Measurements from ENCODE around the gene GTSE1. TPM values are rescaled to one million over a fixed set of nuclear protein-coding genes. Genes with fewer than 3 reads are reported as not detected.

GTSE1 gene
- total RNA-seq, 2 donors from 2014 or later: 39.5 to 59.5 TPM

- DNase-seq: no peak
- Mint-ChIP-seq H3K9me3 (no peaks in the 10 kb centered on the region), H3K4me1 (no peaks in the 10 kb centered on the region), H3K4me3 (no peak overlapping the region), H3K27ac (no peak overlapping the region), H3K27me3 (ENCODE audit: insufficient read depth) (no peaks in the 10 kb centered on the region), H3K36me3 (ENCODE audit: low read depth) (peaks cover 64% of the 10 kb centered on the region)
- WGBS, 2 experiments (ENCODE audit: insufficient coverage in 1 of 2, insufficient read length in 1 of 2): 92 to 93% methylated on average over 12 to 21 of the region's 21 CpGs
- Histone ChIP-seq H3K27me3 (ENCODE audit: control insufficient read depth, insufficient read depth, low read length, poor library complexity, severe bottlenecking) (no peaks in the 10 kb centered on the region), H3K4me3 (ENCODE audit: low read length) (no peak overlapping the region), H3K9me3 (ENCODE audit: control insufficient read depth, low read length) (no peaks in the 10 kb centered on the region), H3K9ac (ENCODE audit: extremely low read depth, low read length, poor library complexity, severe bottlenecking) (no peak overlapping the region), H3K36me3 (ENCODE audit: control insufficient read depth, insufficient read depth, low read length) (peaks cover 76% of the 10 kb centered on the region), H3K27ac (ENCODE audit: low read depth, low read length) (no peak overlapping the region), H3K4me1 (ENCODE audit: control insufficient read depth, insufficient read depth, low read length) (no peaks in the 10 kb centered on the region)
- no peak for TF ChIP-seq CTCF (conservative IDR thresholded peaks at IDR 0.05)
These were observed 57.7 kb downstream of the GTSE1 start for GRCh38 chr22:46354176-46354992.

- Mint-ChIP-seq H3K27ac (no peak overlapping the region), H3K4me3 (no peak overlapping the region), H3K9me3 (no peaks in the 10 kb centered on the region), H3K4me1 (no peaks in the 10 kb centered on the region), H3K27me3 (ENCODE audit: insufficient read depth) (no peaks in the 10 kb centered on the region), H3K36me3 (ENCODE audit: low read depth) (peaks cover 63% of the 10 kb centered on the region)
- Histone ChIP-seq H3K9me3 (ENCODE audit: control insufficient read depth, low read length) (no peaks in the 10 kb centered on the region), H3K4me1 (ENCODE audit: control insufficient read depth, insufficient read depth, low read length) (no peaks in the 10 kb centered on the region), H3K4me3 (ENCODE audit: low read length) (no peak overlapping the region), H3K36me3 (ENCODE audit: control insufficient read depth, insufficient read depth, low read length) (peaks cover 76% of the 10 kb centered on the region), H3K27ac (ENCODE audit: low read depth, low read length) (no peak overlapping the region), H3K27me3 (ENCODE audit: control insufficient read depth, insufficient read depth, low read length, poor library complexity, severe bottlenecking) (no peaks in the 10 kb centered on the region), H3K9ac (ENCODE audit: extremely low read depth, low read length, poor library complexity, severe bottlenecking) (no peak overlapping the region)
- no peak for TF ChIP-seq CTCF (conservative IDR thresholded peaks at IDR 0.05)
- 88 to 95% methylated on average over 5 to 7 of the region's 7 CpGs for WGBS, 2 experiments (ENCODE audit: insufficient coverage in 1 of 2, insufficient read length in 1 of 2)
- no peak for DNase-seq
These were observed 58.3 kb downstream of the GTSE1 start for GRCh38 chr22:46354993-46355305.

GRCh38 chr22:46355369-46355995 lies 58.8 kb downstream of the GTSE1 start:
- H3K27me3 Mint-ChIP-seq (ENCODE audit: insufficient read depth): no peaks in the 10 kb centered on the region

More at GRCh38 chr22:46355369-46355995, 58.8 kb downstream of the GTSE1 start:
- Mint-ChIP-seq H3K4me3 (no peak overlapping the region), H3K27ac (no peak overlapping the region), H3K4me1 (no peaks in the 10 kb centered on the region), H3K9me3 (no peaks in the 10 kb centered on the region), H3K36me3 (ENCODE audit: low read depth) (peaks cover 63% of the 10 kb centered on the region)
- Histone ChIP-seq H3K4me3 (ENCODE audit: low read length) (no peak overlapping the region), H3K9ac (ENCODE audit: extremely low read depth, low read length, poor library complexity, severe bottlenecking) (no peak overlapping the region), H3K9me3 (ENCODE audit: control insufficient read depth, low read length) (no peaks in the 10 kb centered on the region), H3K4me1 (ENCODE audit: control insufficient read depth, insufficient read depth, low read length) (no peaks in the 10 kb centered on the region), H3K27me3 (ENCODE audit: control insufficient read depth, insufficient read depth, low read length, poor library complexity, severe bottlenecking) (no peaks in the 10 kb centered on the region), H3K36me3 (ENCODE audit: control insufficient read depth, insufficient read depth, low read length) (peaks cover 75% of the 10 kb centered on the region), H3K27ac (ENCODE audit: low read depth, low read length) (no peak overlapping the region)
- TF ChIP-seq CTCF (conservative IDR thresholded peaks at IDR 0.05): peak; percentile 91
- 60 to 68% methylated on average over 16 to 22 of the region's 22 CpGs for WGBS, 2 experiments (ENCODE audit: insufficient coverage in 1 of 2, insufficient read length in 1 of 2)
- peak; percentile 96 for DNase-seq

Measured in endodermal cell (in vitro differentiated cells).